Body of pancreas (tissue), 4 donors: ENCODE data around the gene STBD1.

Experiments
- CTCF ChIP-seq, 7 experiments: fragments of 450-650 bp in 4 of 7; fragments of 200-600 bp in 3 of 7; sonication (generic) in 3 of 7; IDR thresholded peaks; one replicate each; pipeline ENCODE4 v1.5.1; 2016 to 2019; ENCODE audit warnings: antibody characterized with exemption in 7 of 7
- POLR2A ChIP-seq, 3 donors: fragments of 450-650 bp; IDR thresholded peaks; one replicate each; pipeline ENCODE4 v1.6.1; 2016; ENCODE audit warnings: antibody characterized with exemption in 3 of 3, mild to moderate bottlenecking in 2 of 3

- no peak for TF ChIP-seq CTCF (IDR thresholded peaks at IDR 0.05)
- TF ChIP-seq POLR2A (IDR thresholded peaks at IDR 0.05) = no peak
These were observed 46.0 kb upstream of the STBD1 start for GRCh38 chr4:76260571-76260970.
